Keratinocyte (primary cell): ENCODE results near the gene TPBG. TPM values are rescaled to one million over a fixed set of nuclear protein-coding genes. Genes with fewer than 3 reads are reported as not detected.

ENCODE experiments used
- DNase-seq: peaks from one replicate; pipeline ENCODE4 v3.0.0-alpha.2; 2011; ENCODE audit warnings: low read depth, missing footprints, low spot score
- FAIRE-seq: peaks from 2 replicates; lab custom pipeline; 2011; peaks lifted over from hg19 to GRCh38; lab: Jason Lieb, UNC
- H2AFZ ChIP-seq: 2 replicates; pipeline ENCODE4 v1.6.0; 2012; ENCODE audit warnings: low read length, control low read depth, inconsistent platforms; ENCODE audit not compliant: control insufficient read depth
- H3K27ac ChIP-seq: 2 replicates; pipeline ENCODE4 v1.5.1; 2011; ENCODE audit warnings: low read length; ENCODE audit not compliant: control insufficient read depth, insufficient read depth
- H3K27me3 ChIP-seq: 3 replicates; pipeline ENCODE4 v1.6.0; 2011; ENCODE audit warnings: low read length; ENCODE audit not compliant: control insufficient read depth, insufficient read depth; ENCODE audit errors: extremely low read depth
- H3K36me3 ChIP-seq, 2 experiments: 2 replicates in 1 of 2; 3 replicates in 1 of 2; pipeline ENCODE4 v1.5.1; 2011; ENCODE audit warnings: low read length in 2 of 2, mild to moderate bottlenecking in 1 of 2; ENCODE audit not compliant: control insufficient read depth in 2 of 2, insufficient read depth in 2 of 2; ENCODE audit errors: extremely low read depth in 1 of 2
- H3K4me1 ChIP-seq: 3 replicates; pipeline ENCODE4 v1.5.1; 2011; ENCODE audit warnings: low read length; ENCODE audit not compliant: control insufficient read depth, insufficient read depth; ENCODE audit errors: extremely low read depth
- H3K4me2 ChIP-seq: 3 replicates; pipeline ENCODE4 v1.6.0; 2011; ENCODE audit warnings: low read depth, low read length; ENCODE audit not compliant: control insufficient read depth, insufficient read depth; ENCODE audit errors: extremely low read depth
- H3K4me3 ChIP-seq, 3 experiments: fragments of 200-600 bp in 1 of 3; sonication (generic) in 1 of 3; 2 replicates in 2 of 3; 3 replicates in 1 of 3; pipeline ENCODE4 v1.5.1; 2011 to 2016; ENCODE audit warnings: low read length in 3 of 3, mild to moderate bottlenecking in 3 of 3, control low read depth in 2 of 3, inconsistent platforms in 1 of 3, low read depth in 1 of 3, mixed read lengths in 1 of 3, mixed run types in 1 of 3, moderate library complexity in 1 of 3; ENCODE audit not compliant: control insufficient read depth in 2 of 3, insufficient read depth in 2 of 3; ENCODE audit errors: extremely low read depth in 1 of 3
- H3K79me2 ChIP-seq: 2 replicates; pipeline ENCODE4 v1.6.0; 2012; ENCODE audit warnings: low read length; ENCODE audit not compliant: control insufficient read depth, insufficient read depth
- H3K9ac ChIP-seq: 3 replicates; pipeline ENCODE4 v1.6.0; 2011; ENCODE audit warnings: low read length; ENCODE audit not compliant: control insufficient read depth, insufficient read depth; ENCODE audit errors: extremely low read depth
- H3K9me1 ChIP-seq: 3 replicates; pipeline ENCODE4 v1.6.0; 2011; ENCODE audit warnings: low read length; ENCODE audit not compliant: control insufficient read depth, insufficient read depth; ENCODE audit errors: extremely low read depth
- H3K9me3 ChIP-seq: 2 replicates; pipeline ENCODE4 v1.5.1; 2012; ENCODE audit warnings: low read depth, low read length; ENCODE audit not compliant: control insufficient read depth
- H4K20me1 ChIP-seq: 3 replicates; pipeline ENCODE4 v1.6.0; 2011; ENCODE audit warnings: low read length; ENCODE audit not compliant: control insufficient read depth, insufficient read depth; ENCODE audit errors: extremely low read depth
- CTCF ChIP-seq, 3 experiments: IDR thresholded peaks in 1 of 3; conservative IDR thresholded peaks in 1 of 3; optimal IDR thresholded peaks in 1 of 3; 2 replicates in 2 of 3; 3 replicates in 1 of 3; pipeline versions ENCODE3 to v1.5.1; 2011; ENCODE audit warnings: low read length in 3 of 3, mild to moderate bottlenecking in 3 of 3, moderate library complexity in 2 of 3, control low read depth in 1 of 3, inconsistent platforms in 1 of 3; ENCODE audit not compliant: insufficient read depth in 2 of 3; ENCODE audit errors: extremely low read depth in 1 of 3
- EZH2 ChIP-seq: IDR thresholded peaks from one replicate; pipeline ENCODE4 v1.6.1; 2012; ENCODE audit warnings: inconsistent platforms, mild to moderate bottlenecking, low read length, moderate library complexity
- dilution Hi-C: fragments of 300-500 bp; cut with MboI; formaldehyde crosslinking; loops from one replicate; pipeline ENCODE4 v1.7.0; 2020; ENCODE audit warnings: low sequenced_read_pairs; ENCODE audit not compliant: extremely low pct_ligation_motif_present
- polyA plus RNA-seq, 5 experiments: library from polyadenylated mRNA; depleted of rRNA in 3 of 5; stranded (reverse) in 3 of 5; stranded (forward) in 1 of 5; unstranded in 1 of 5; fragments of >200 nt; gene quantifications; 1 replicate in 1 of 5; 2 replicates in 3 of 5; 3 replicates in 1 of 5; pipeline versions ENCODE4 v1.2.1 to v1.2.3, GENCODE V29; 2011 to 2012; ENCODE audit warnings: missing spikeins in 2 of 5, low read depth in 1 of 5, low replicate concordance in 1 of 5

TPBG gene
- polyA plus RNA-seq, 1 donor (not counting 4 experiments of a cell fraction or from before 2014, with no cell fraction given), result 81.8 TPM

GRCh38 chr6:82329766-82330165 lies 33.9 kb upstream of the TPBG start:
- no peaks in the 10 kb centered on the region for H3K9me3 ChIP-seq
- H3K27me3 ChIP-seq, result no peaks in the 10 kb centered on the region
- no peak overlapping the region for H3K4me2 ChIP-seq
- no peak overlapping the region for H3K9ac ChIP-seq
- no peak for FAIRE-seq
- H3K9me1 ChIP-seq, result no peaks in the 10 kb centered on the region
- no peaks in the 10 kb centered on the region for H3K79me2 ChIP-seq
- dilution Hi-C loops, result no loop called here
- no peaks in the 10 kb centered on the region for H4K20me1 ChIP-seq
- no peak overlapping the region for H3K4me3 ChIP-seq
- H3K27ac ChIP-seq, result no peak overlapping the region
- H3K4me1 ChIP-seq, result peaks cover 12% of the 10 kb centered on the region
- no peak overlapping the region for H2AFZ ChIP-seq
- no peak for DNase-seq
- TF ChIP-seq CTCF (optimal IDR thresholded peaks at IDR 0.05 in 1 of 3, IDR thresholded peaks at IDR 0.05 in 1 of 3, conservative IDR thresholded peaks at IDR 0.05 in 1 of 3; ENCODE audit: extremely low read depth in 1 of 3, insufficient read depth in 2 of 3, low read length in 3 of 3) (no peak), EZH2 (no peak)
- no peaks in the 10 kb centered on the region for H3K36me3 ChIP-seq

DNA sequence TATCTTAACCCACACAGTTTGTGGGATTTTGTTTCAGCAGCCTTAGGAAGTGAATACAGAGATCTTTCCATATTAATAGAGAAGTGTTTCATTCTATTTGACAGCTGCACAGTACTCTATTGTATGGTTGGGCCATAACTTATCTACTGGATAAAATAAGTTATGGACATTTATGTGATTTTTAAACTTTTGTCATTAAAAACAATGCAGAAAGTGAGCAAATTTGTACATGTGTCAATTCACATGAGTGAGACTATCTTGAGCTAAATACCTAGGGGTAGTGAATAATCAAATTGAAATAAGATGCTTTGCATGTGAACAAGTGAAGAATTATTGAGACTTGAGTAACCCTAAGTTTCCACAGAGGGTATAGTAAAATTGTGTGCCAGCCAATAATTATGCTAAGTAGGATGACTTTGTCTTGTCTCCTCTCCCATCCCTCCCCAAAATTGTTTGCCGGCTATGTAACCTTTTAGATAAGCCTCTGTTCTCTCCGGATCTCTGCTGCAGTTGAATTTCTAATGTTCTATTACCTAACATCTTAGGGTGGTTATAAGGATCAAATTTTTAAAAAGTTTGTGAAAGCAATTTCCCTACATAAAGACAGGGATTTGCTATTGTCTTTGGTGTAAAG lies 33.3 kb upstream of the TPBG start:
- Histone ChIP-seq H3K9me3 (no peaks in the 10 kb centered on the region), H3K4me1 (peaks cover 12% of the 10 kb centered on the region), H3K4me3 (no peak overlapping the region), H2AFZ (no peak overlapping the region), H3K79me2 (no peaks in the 10 kb centered on the region), H4K20me1 (no peaks in the 10 kb centered on the region), H3K36me3 (no peaks in the 10 kb centered on the region), H3K4me2 (no peak overlapping the region), H3K27me3 (no peaks in the 10 kb centered on the region), H3K9ac (no peak overlapping the region), H3K27ac (no peak overlapping the region), H3K9me1 (no peaks in the 10 kb centered on the region)
- dilution Hi-C loops, result no loop called here
- DNase-seq (no peak), FAIRE-seq (no peak)
- TF ChIP-seq EZH2, result no peak
- no peak for TF ChIP-seq CTCF (optimal IDR thresholded peaks at IDR 0.05 in 1 of 3, IDR thresholded peaks at IDR 0.05 in 1 of 3, conservative IDR thresholded peaks at IDR 0.05 in 1 of 3; ENCODE audit: extremely low read depth in 1 of 3, insufficient read depth in 2 of 3, low read length in 3 of 3)
